Astrocyte (in vitro differentiated cells and primary cell): ENCODE results near the gene AUTS2. TPM values are rescaled to one million over a fixed set of nuclear protein-coding genes. Genes with fewer than 3 reads are reported as not detected.

Experiments
- DNase-seq: peaks from one replicate; pipeline ENCODE4 v3.0.0-alpha.2; 2010; ENCODE audit warnings: low read depth
- FAIRE-seq: peaks from 2 replicates; lab custom pipeline; 2011; peaks lifted over from hg19 to GRCh38; lab: Jason Lieb, UNC
- H2AFZ ChIP-seq: 2 replicates; pipeline ENCODE4 v1.6.0; 2012; ENCODE audit warnings: low read depth, low read length, inconsistent platforms
- H3K27ac ChIP-seq: 2 replicates; pipeline ENCODE4 v1.5.1; 2011; ENCODE audit warnings: low read depth, low read length, inconsistent platforms
- H3K27me3 ChIP-seq: 2 replicates; pipeline ENCODE4 v1.6.0; 2011; ENCODE audit warnings: low read length, inconsistent platforms; ENCODE audit not compliant: insufficient read depth
- H3K36me3 ChIP-seq: 2 replicates; pipeline ENCODE4 v1.5.1; 2011; ENCODE audit warnings: low read length, inconsistent platforms; ENCODE audit not compliant: insufficient read depth
- H3K4me1 ChIP-seq: 2 replicates; pipeline ENCODE4 v1.5.1; 2011; ENCODE audit warnings: low read length, inconsistent platforms; ENCODE audit not compliant: insufficient read depth
- H3K4me2 ChIP-seq: 2 replicates; pipeline ENCODE4 v1.6.0; 2012; ENCODE audit warnings: low read length, inconsistent platforms
- H3K4me3 ChIP-seq: 2 replicates; pipeline ENCODE4 v1.5.1; 2011; ENCODE audit warnings: low read depth, mild to moderate bottlenecking, low read length, inconsistent platforms; ENCODE audit not compliant: insufficient read depth
- H3K79me2 ChIP-seq: 2 replicates; pipeline ENCODE4 v1.6.0; 2012; ENCODE audit warnings: mild to moderate bottlenecking, low read length, inconsistent platforms; ENCODE audit not compliant: insufficient read depth
- H3K9ac ChIP-seq: 2 replicates; pipeline ENCODE4 v1.6.0; 2012; ENCODE audit warnings: mild to moderate bottlenecking, low read length, inconsistent platforms
- H3K9me3 ChIP-seq: 2 replicates; pipeline ENCODE4 v1.5.1; 2012; ENCODE audit warnings: low read depth, mild to moderate bottlenecking, low read length, inconsistent platforms; ENCODE audit not compliant: insufficient read depth
- H4K20me1 ChIP-seq: 2 replicates; pipeline ENCODE4 v1.6.0; 2012; ENCODE audit warnings: low read length, inconsistent platforms; ENCODE audit not compliant: insufficient read depth
- H3K27ac Mint-ChIP-seq: one replicate; pipeline ENCODE4 v1.8.0; 2021; ENCODE audit warnings: mild to moderate bottlenecking, mixed read lengths; ENCODE audit not compliant: unreplicated experiment
- H3K27me3 Mint-ChIP-seq: one replicate; pipeline ENCODE4 v1.8.0; 2021; ENCODE audit warnings: low read depth, mixed read lengths; ENCODE audit not compliant: unreplicated experiment
- H3K36me3 Mint-ChIP-seq: one replicate; pipeline ENCODE4 v1.8.0; 2021; ENCODE audit warnings: low read depth, mixed read lengths; ENCODE audit not compliant: unreplicated experiment
- H3K4me1 Mint-ChIP-seq: one replicate; pipeline ENCODE4 v1.8.0; 2021; ENCODE audit warnings: low read depth, mixed read lengths; ENCODE audit not compliant: unreplicated experiment
- H3K4me3 Mint-ChIP-seq: one replicate; pipeline ENCODE4 v1.8.0; 2021; ENCODE audit warnings: mild to moderate bottlenecking, moderate library complexity, mixed read lengths; ENCODE audit not compliant: unreplicated experiment
- H3K9me3 Mint-ChIP-seq: one replicate; pipeline ENCODE4 v1.8.0; 2021; ENCODE audit warnings: mild to moderate bottlenecking, mixed read lengths; ENCODE audit not compliant: unreplicated experiment
- CTCF ChIP-seq: IDR thresholded peaks from 2 replicates; pipeline ENCODE4 v1.5.1; 2011; ENCODE audit warnings: low read depth, mild to moderate bottlenecking, inconsistent platforms, low read length, moderate library complexity; ENCODE audit not compliant: insufficient read depth
- EZH2 ChIP-seq: IDR thresholded peaks from 2 replicates; pipeline ENCODE4 v1.6.1; 2012; ENCODE audit warnings: mild to moderate bottlenecking, low read length, inconsistent platforms; ENCODE audit not compliant: insufficient read depth
- total RNA-seq: library from RNA; stranded (reverse); gene quantifications from 2 replicates; pipeline ENCODE4 v1.2.1, GENCODE V29; 2021

AUTS2 gene
- total RNA-seq, 1 donor from 2014 or later: 73.2 TPM

- Histone ChIP-seq H3K9me3 (no peaks in the 10 kb centered on the region), H3K4me3 (no peak overlapping the region), H4K20me1 (peaks cover 3% of the 10 kb centered on the region), H3K4me2 (no peak overlapping the region), H3K27ac (no peak overlapping the region), H3K79me2 (no peaks in the 10 kb centered on the region), H2AFZ (no peak overlapping the region), H3K36me3 (no peaks in the 10 kb centered on the region), H3K9ac (no peak overlapping the region), H3K27me3 (no peaks in the 10 kb centered on the region), H3K4me1 (no peaks in the 10 kb centered on the region)
- no peak overlapping the region for H3K27ac Mint-ChIP-seq
- TF ChIP-seq EZH2 (no peak), CTCF (no peak)
- no peaks in the 10 kb centered on the region for H3K9me3 Mint-ChIP-seq
- H3K36me3 Mint-ChIP-seq: no peaks in the 10 kb centered on the region
- no peaks in the 10 kb centered on the region for H3K27me3 Mint-ChIP-seq
- DNase-seq: no peak
- no peak overlapping the region for H3K4me3 Mint-ChIP-seq
- peaks cover 22% of the 10 kb centered on the region for H3K4me1 Mint-ChIP-seq
- no peak for FAIRE-seq
Measured at GRCh38 chr7:70040051-70040450, 441.8 kb downstream of the AUTS2 start.

- no peaks in the 10 kb centered on the region for H3K27me3 Mint-ChIP-seq
- no peak overlapping the region for H3K27ac Mint-ChIP-seq
- H2AFZ ChIP-seq: no peak overlapping the region
- no peaks in the 10 kb centered on the region for H3K36me3 ChIP-seq
- no peaks in the 10 kb centered on the region for H3K4me1 ChIP-seq
- H3K27me3 ChIP-seq: no peaks in the 10 kb centered on the region
- no peak overlapping the region for H3K27ac ChIP-seq
- no peak overlapping the region for H3K4me3 ChIP-seq
- TF ChIP-seq EZH2 (no peak), CTCF (peak; percentile 39)
- peaks cover 18% of the 10 kb centered on the region for H3K4me1 Mint-ChIP-seq
- H3K9me3 Mint-ChIP-seq: no peaks in the 10 kb centered on the region
- no peaks in the 10 kb centered on the region for H3K9me3 ChIP-seq
- H4K20me1 ChIP-seq: peaks cover 3% of the 10 kb centered on the region
- H3K79me2 ChIP-seq: no peaks in the 10 kb centered on the region
- H3K36me3 Mint-ChIP-seq: no peaks in the 10 kb centered on the region
- no peak overlapping the region for H3K4me2 ChIP-seq
- DNase-seq (no peak), FAIRE-seq (no peak)
- H3K4me3 Mint-ChIP-seq: no peak overlapping the region
- H3K9ac ChIP-seq: no peak overlapping the region
Measured at GRCh38 chr7:70040970-70041766, 442.9 kb downstream of the AUTS2 start.

GRCh38 chr7:70042533-70042932, 444.3 kb downstream of the AUTS2 start:
- Mint-ChIP-seq H3K36me3 (no peaks in the 10 kb centered on the region), H3K9me3 (no peaks in the 10 kb centered on the region), H3K27me3 (no peaks in the 10 kb centered on the region), H3K4me3 (no peak overlapping the region), H3K4me1 (peaks cover 13% of the 10 kb centered on the region), H3K27ac (no peak overlapping the region)
- DNase-seq: peak; percentile 49
- H3K4me3 ChIP-seq: no peak overlapping the region
- H3K36me3 ChIP-seq: no peaks in the 10 kb centered on the region
- H4K20me1 ChIP-seq: no peaks in the 10 kb centered on the region
- H3K9ac ChIP-seq: no peak overlapping the region
- no peaks in the 10 kb centered on the region for H3K4me1 ChIP-seq
- no peaks in the 10 kb centered on the region for H3K79me2 ChIP-seq
- no peak overlapping the region for H3K27ac ChIP-seq
- peak; percentile 15 for TF ChIP-seq CTCF
- TF ChIP-seq EZH2: no peak
- no peak overlapping the region for H3K4me2 ChIP-seq
- H2AFZ ChIP-seq: no peak overlapping the region
- peak; percentile 80 for FAIRE-seq
- H3K9me3 ChIP-seq: no peaks in the 10 kb centered on the region
- H3K27me3 ChIP-seq: no peaks in the 10 kb centered on the region
